WTC11 (cell line): ENCODE measurements around the gene VEPH1. TPM values are rescaled to one million over a fixed set of nuclear protein-coding genes. Genes with fewer than 3 reads are reported as not detected.

Experiments
- ATAC-seq: fragments of 200-7000 bp; cut with Tn5 transposase; 2 replicates; pipeline ENCODE4 v1.10.0; 2021; ENCODE audit warnings: mild to moderate bottlenecking, moderate library complexity
- CTCF ChIA-PET: fragments of 300-600 bp; sonication (Branson Sonifier 250); formaldehyde crosslinking; loops from one replicate; lab custom pipeline; 2021; ENCODE audit warnings: antibody characterized with exemption; lab: Charles Lee
- POLR2A ChIA-PET: fragments of 350-600 bp; sonication (Branson Sonifier 250); formaldehyde crosslinking; loops from one replicate; lab custom pipeline; 2021; ENCODE audit warnings: antibody characterized with exemption; lab: Charles Lee
- DNase-seq: peaks from one replicate; pipeline ENCODE4 v3.0.0; 2021; ENCODE audit warnings: low spot score
- H3K27ac Mint-ChIP-seq: 2 replicates; pipeline ENCODE4 v1.8.0; 2021; ENCODE audit warnings: mixed read lengths
- H3K27me3 Mint-ChIP-seq: 2 replicates; pipeline ENCODE4 v1.8.0; 2021; ENCODE audit warnings: low read depth, mild to moderate bottlenecking, moderate library complexity, mixed read lengths
- H3K36me3 Mint-ChIP-seq: 2 replicates; pipeline ENCODE4 v1.8.0; 2021; ENCODE audit warnings: mixed read lengths
- H3K4me1 Mint-ChIP-seq: 2 replicates; pipeline ENCODE4 v1.8.0; 2022; ENCODE audit warnings: mixed read lengths
- H3K4me3 Mint-ChIP-seq: 2 replicates; pipeline ENCODE4 v1.8.0; 2021; ENCODE audit warnings: mild to moderate bottlenecking, moderate library complexity, mixed read lengths
- H3K9me3 Mint-ChIP-seq: 2 replicates; pipeline ENCODE4 v1.8.0; 2021; ENCODE audit warnings: mixed read lengths
- ATF2 ChIP-seq: sonication (generic); formaldehyde crosslinking; IDR thresholded peaks from 2 replicates; pipeline ENCODE4 v1.8.1; 2022; ENCODE audit warnings: low read depth, missing genetic modification reagents, borderline replicate concordance
- CBFB ChIP-seq: sonication (generic); formaldehyde crosslinking; IDR thresholded peaks from 2 replicates; pipeline ENCODE4 v1.8.1; 2022; ENCODE audit warnings: mild to moderate bottlenecking, low read depth, missing genetic modification reagents
- E2F5 ChIP-seq: sonication (generic); formaldehyde crosslinking; IDR thresholded peaks from 2 replicates; pipeline ENCODE4 v1.8.1; 2022; ENCODE audit warnings: mild to moderate bottlenecking, moderate library complexity, missing genetic modification reagents
- FOXK1 ChIP-seq: sonication (generic); formaldehyde crosslinking; IDR thresholded peaks from 2 replicates; pipeline ENCODE4 v1.8.0; 2022; ENCODE audit warnings: mild to moderate bottlenecking, moderate library complexity, missing genetic modification reagents
- KAT7 ChIP-seq: sonication (generic); formaldehyde crosslinking; IDR thresholded peaks from 2 replicates; pipeline ENCODE4 v1.8.1; 2023; ENCODE audit warnings: missing genetic modification reagents, mild to moderate bottlenecking, borderline replicate concordance
- MAX ChIP-seq: sonication (generic); formaldehyde crosslinking; IDR thresholded peaks from 2 replicates; pipeline ENCODE4 v1.8.0; 2022; ENCODE audit warnings: mild to moderate bottlenecking, missing genetic modification reagents
- MXD4 ChIP-seq: fragments of 250-450 bp; sonication (Bioruptor Pico); IDR thresholded peaks from 2 replicates; pipeline ENCODE4 v1.8.0; 2021; ENCODE audit warnings: mild to moderate bottlenecking, moderate library complexity, borderline replicate concordance
- NR2C2 ChIP-seq: sonication (generic); formaldehyde crosslinking; IDR thresholded peaks from 2 replicates; pipeline ENCODE4 v1.8.0; 2022; ENCODE audit warnings: mild to moderate bottlenecking, missing genetic modification reagents
- RORB ChIP-seq: fragments of 250-450 bp; sonication (Bioruptor Pico); IDR thresholded peaks from 2 replicates; pipeline ENCODE4 v1.9.0; 2021; ENCODE audit warnings: mild to moderate bottlenecking
- TCF7 ChIP-seq: sonication (generic); formaldehyde crosslinking; IDR thresholded peaks from 2 replicates; pipeline ENCODE4 v1.8.0; 2022; ENCODE audit warnings: mild to moderate bottlenecking, low read depth, missing genetic modification reagents, moderate library complexity
- TP53 ChIP-seq: sonication (generic); formaldehyde crosslinking; IDR thresholded peaks from 2 replicates; pipeline ENCODE4 v1.8.1; 2023; ENCODE audit warnings: mild to moderate bottlenecking, missing genetic modification reagents
- ZBTB43 ChIP-seq: sonication (generic); formaldehyde crosslinking; IDR thresholded peaks from 2 replicates; pipeline ENCODE4 v1.8.1; 2023; ENCODE audit warnings: mild to moderate bottlenecking, missing genetic modification reagents
- ZNF263 ChIP-seq: sonication (generic); formaldehyde crosslinking; IDR thresholded peaks from 2 replicates; pipeline ENCODE4 v1.8.1; 2022; ENCODE audit warnings: low read depth, mild to moderate bottlenecking, moderate library complexity, missing genetic modification reagents
- ZNF396 ChIP-seq: fragments of 250-450 bp; sonication (Bioruptor Pico); IDR thresholded peaks from 2 replicates; pipeline ENCODE4 v1.8.0; 2021; ENCODE audit warnings: mild to moderate bottlenecking, moderate library complexity, borderline replicate concordance
- ZNF423 ChIP-seq: fragments of 250-450 bp; sonication (Bioruptor Pico); IDR thresholded peaks from 2 replicates; pipeline ENCODE4 v2.1.2; 2022; ENCODE audit warnings: mild to moderate bottlenecking, moderate library complexity
- total RNA-seq: library from RNA; stranded (reverse); gene quantifications from 3 replicates; pipeline ENCODE4 v1.2.3, GENCODE V29; 2021
- TF ChIP-seq, protein P1 (sequence below): sonication (generic); formaldehyde crosslinking; IDR thresholded peaks from 2 replicates; pipeline ENCODE4 v1.8.0; 2022; ENCODE audit warnings: missing genetic modification reagents
- TF ChIP-seq, protein P2 (sequence below): sonication (generic); formaldehyde crosslinking; conservative IDR thresholded peaks from 2 replicates; pipeline ENCODE4 v1.8.1; 2022; ENCODE audit warnings: mild to moderate bottlenecking, missing genetic modification reagents
- TF ChIP-seq, protein P3 (sequence below): sonication (generic); formaldehyde crosslinking; IDR thresholded peaks from 2 replicates; pipeline ENCODE4 v1.8.0; 2022; ENCODE audit warnings: mild to moderate bottlenecking, missing genetic modification reagents
- TF ChIP-seq, protein P4 (sequence below): sonication (generic); formaldehyde crosslinking; IDR thresholded peaks from 2 replicates; pipeline ENCODE4 v1.8.1; 2023; ENCODE audit warnings: mild to moderate bottlenecking, missing genetic modification reagents
- TF ChIP-seq, protein P5 (sequence below): sonication (generic); formaldehyde crosslinking; IDR thresholded peaks from 2 replicates; pipeline ENCODE4 v1.8.0; 2022; ENCODE audit warnings: mild to moderate bottlenecking, missing genetic modification reagents

Gene VEPH1
- total RNA-seq, 1 experiment from 2014 or later: 10.8 TPM

GRCh38 chr3:157529751-157530150 is 26.5 kb upstream of the VEPH1 start (continued):
- TF ChIP-seq, protein P1, sequence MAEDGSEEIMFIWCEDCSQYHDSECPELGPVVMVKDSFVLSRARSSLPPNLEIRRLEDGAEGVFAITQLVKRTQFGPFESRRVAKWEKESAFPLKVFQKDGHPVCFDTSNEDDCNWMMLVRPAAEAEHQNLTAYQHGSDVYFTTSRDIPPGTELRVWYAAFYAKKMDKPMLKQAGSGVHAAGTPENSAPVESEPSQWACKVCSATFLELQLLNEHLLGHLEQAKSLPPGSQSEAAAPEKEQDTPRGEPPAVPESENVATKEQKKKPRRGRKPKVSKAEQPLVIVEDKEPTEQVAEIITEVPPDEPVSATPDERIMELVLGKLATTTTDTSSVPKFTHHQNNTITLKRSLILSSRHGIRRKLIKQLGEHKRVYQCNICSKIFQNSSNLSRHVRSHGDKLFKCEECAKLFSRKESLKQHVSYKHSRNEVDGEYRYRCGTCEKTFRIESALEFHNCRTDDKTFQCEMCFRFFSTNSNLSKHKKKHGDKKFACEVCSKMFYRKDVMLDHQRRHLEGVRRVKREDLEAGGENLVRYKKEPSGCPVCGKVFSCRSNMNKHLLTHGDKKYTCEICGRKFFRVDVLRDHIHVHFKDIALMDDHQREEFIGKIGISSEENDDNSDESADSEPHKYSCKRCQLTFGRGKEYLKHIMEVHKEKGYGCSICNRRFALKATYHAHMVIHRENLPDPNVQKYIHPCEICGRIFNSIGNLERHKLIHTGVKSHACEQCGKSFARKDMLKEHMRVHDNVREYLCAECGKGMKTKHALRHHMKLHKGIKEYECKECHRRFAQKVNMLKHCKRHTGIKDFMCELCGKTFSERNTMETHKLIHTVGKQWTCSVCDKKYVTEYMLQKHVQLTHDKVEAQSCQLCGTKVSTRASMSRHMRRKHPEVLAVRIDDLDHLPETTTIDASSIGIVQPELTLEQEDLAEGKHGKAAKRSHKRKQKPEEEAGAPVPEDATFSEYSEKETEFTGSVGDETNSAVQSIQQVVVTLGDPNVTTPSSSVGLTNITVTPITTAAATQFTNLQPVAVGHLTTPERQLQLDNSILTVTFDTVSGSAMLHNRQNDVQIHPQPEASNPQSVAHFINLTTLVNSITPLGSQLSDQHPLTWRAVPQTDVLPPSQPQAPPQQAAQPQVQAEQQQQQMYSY: no peak

DNA sequence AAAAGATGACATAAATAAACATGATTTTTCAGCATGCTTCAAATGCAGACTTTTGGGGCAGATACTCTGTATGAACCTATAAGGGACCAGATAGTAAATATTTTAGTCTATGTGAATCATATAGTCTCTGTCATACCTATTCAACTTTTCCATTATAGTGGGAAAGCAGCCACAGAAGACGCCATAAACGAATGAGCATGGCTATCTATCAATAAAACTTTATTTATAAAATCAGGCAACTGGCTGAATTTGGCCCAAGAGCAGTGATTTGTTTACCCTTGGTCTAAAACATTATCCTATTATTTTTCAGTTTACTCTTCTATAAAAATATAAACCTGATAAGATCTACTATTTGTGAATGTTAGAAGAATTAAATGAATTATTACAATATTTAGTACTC is 25.9 kb upstream of the VEPH1 start:
- peaks cover 4% of the 10 kb centered on the region for H3K9me3 Mint-ChIP-seq
- ChIA-PET CTCF (interaction anchor here (2.2 kb wide), 1 partner anchor 43 kb away, joined by 9 read pairs; no protein-coding TSS in a partner anchor), POLR2A (no interaction called here)

DNA sequence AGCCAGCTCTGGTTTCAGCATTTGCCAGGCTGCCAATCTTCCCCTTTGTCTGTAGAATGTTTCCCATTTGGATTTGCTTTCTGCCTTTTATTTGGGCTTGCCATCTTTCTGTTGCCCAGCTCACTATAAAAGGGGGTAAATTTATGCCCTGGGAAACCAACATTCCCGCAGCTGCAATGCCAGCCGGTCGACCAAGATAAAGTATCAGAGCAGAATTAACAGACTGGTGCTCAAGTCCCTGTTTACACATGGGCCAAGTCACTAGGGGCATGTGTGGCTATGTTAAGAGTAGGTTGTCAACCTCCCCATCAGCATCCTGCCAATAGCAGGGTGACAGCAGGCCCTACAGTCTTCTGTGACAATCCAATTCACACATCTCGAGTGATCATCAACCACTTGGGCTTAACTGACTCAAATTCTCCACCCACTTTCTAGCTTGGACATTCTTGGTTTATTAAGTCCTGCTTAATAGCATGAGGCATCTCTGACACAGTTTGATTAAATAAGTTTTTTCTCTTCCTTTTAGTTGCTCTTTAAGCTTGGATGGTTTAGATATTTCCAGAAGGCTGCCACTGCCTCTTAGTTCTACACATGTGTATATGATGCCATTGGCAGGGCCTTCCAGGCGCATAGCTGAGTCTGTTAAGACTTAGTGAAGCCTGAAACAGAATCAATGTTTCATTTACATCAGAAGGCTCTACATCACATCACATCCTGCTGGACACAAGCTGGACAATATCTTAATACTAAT is 24.1 kb upstream of the VEPH1 start:
- Mint-ChIP-seq H3K27me3 (no peaks in the 10 kb centered on the region), H3K9me3 (peaks cover 9% of the 10 kb centered on the region), H3K36me3 (no peaks in the 10 kb centered on the region), H3K27ac (no peak overlapping the region; the same call in 1 of the 2 replicates), H3K4me1 (no peaks in the 10 kb centered on the region), H3K4me3 (no peak overlapping the region)
- DNase-seq (no peak), ATAC-seq (no peak)
- POLR2A ChIA-PET: no interaction called here
- CTCF ChIA-PET: interaction anchor here (0.7 to 2.2 kb wide), 3 partner anchors 16 to 79 kb away, joined by 3 to 9 read pairs (median 4); no protein-coding TSS in a partner anchor
- TF ChIP-seq TP53 (CRISPR knock-in tag): no peak
- TF ChIP-seq MXD4 (CRISPR knock-in tag): no peak
- TF ChIP-seq ZBTB43 (CRISPR knock-in tag): no peak
- no peak for TF ChIP-seq ATF2 (CRISPR knock-in tag)
- no peak for TF ChIP-seq CBFB (CRISPR knock-in tag)
- TF ChIP-seq, protein P2, sequence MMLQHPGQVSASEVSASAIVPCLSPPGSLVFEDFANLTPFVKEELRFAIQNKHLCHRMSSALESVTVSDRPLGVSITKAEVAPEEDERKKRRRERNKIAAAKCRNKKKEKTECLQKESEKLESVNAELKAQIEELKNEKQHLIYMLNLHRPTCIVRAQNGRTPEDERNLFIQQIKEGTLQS (CRISPR knock-in tag): no peak
- TF ChIP-seq MAX (CRISPR knock-in tag): no peak
- no peak for TF ChIP-seq FOXK1 (CRISPR knock-in tag)

More for the DNA sequence above, 25.9 kb upstream of the VEPH1 start:
- no peak overlapping the region for H3K4me3 Mint-ChIP-seq
- H3K27me3 Mint-ChIP-seq: no peaks in the 10 kb centered on the region
- TF ChIP-seq, protein P3, sequence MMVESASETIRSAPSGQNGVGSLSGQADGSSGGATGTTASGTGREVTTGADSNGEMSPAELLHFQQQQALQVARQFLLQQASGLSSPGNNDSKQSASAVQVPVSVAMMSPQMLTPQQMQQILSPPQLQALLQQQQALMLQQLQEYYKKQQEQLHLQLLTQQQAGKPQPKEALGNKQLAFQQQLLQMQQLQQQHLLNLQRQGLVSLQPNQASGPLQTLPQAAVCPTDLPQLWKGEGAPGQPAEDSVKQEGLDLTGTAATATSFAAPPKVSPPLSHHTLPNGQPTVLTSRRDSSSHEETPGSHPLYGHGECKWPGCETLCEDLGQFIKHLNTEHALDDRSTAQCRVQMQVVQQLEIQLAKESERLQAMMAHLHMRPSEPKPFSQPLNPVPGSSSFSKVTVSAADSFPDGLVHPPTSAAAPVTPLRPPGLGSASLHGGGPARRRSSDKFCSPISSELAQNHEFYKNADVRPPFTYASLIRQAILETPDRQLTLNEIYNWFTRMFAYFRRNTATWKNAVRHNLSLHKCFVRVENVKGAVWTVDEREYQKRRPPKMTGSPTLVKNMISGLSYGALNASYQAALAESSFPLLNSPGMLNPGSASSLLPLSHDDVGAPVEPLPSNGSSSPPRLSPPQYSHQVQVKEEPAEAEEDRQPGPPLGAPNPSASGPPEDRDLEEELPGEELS: no peak
- TF ChIP-seq E2F5 (CRISPR knock-in tag) (no peak), ZNF396 (no peak), KAT7 (CRISPR knock-in tag) (no peak), ZNF263 (no peak), NR2C2 (CRISPR knock-in tag) (no peak), ZNF423 (no peak), TP53 (CRISPR knock-in tag) (no peak), TCF7 (CRISPR knock-in tag) (no peak), RORB (CRISPR knock-in tag) (no peak)
- TF ChIP-seq, protein P4, sequence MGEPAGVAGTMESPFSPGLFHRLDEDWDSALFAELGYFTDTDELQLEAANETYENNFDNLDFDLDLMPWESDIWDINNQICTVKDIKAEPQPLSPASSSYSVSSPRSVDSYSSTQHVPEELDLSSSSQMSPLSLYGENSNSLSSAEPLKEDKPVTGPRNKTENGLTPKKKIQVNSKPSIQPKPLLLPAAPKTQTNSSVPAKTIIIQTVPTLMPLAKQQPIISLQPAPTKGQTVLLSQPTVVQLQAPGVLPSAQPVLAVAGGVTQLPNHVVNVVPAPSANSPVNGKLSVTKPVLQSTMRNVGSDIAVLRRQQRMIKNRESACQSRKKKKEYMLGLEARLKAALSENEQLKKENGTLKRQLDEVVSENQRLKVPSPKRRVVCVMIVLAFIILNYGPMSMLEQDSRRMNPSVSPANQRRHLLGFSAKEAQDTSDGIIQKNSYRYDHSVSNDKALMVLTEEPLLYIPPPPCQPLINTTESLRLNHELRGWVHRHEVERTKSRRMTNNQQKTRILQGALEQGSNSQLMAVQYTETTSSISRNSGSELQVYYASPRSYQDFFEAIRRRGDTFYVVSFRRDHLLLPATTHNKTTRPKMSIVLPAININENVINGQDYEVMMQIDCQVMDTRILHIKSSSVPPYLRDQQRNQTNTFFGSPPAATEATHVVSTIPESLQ (CRISPR knock-in tag): no peak
- TF ChIP-seq, protein P5, sequence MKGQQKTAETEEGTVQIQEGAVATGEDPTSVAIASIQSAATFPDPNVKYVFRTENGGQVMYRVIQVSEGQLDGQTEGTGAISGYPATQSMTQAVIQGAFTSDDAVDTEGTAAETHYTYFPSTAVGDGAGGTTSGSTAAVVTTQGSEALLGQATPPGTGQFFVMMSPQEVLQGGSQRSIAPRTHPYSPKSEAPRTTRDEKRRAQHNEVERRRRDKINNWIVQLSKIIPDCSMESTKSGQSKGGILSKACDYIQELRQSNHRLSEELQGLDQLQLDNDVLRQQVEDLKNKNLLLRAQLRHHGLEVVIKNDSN (CRISPR knock-in tag): no peak
- ATAC-seq (no peak), DNase-seq (no peak)
- H3K4me1 Mint-ChIP-seq: no peaks in the 10 kb centered on the region
- H3K27ac Mint-ChIP-seq: no peak overlapping the region
- no peaks in the 10 kb centered on the region for H3K36me3 Mint-ChIP-seq
